Testis (tissue), 2 donors: ENCODE results near the gene SOX14.

Source experiments
- POLR2A ChIP-seq: fragments of 450-650 bp; IDR thresholded peaks from one replicate; pipeline ENCODE4 v1.6.1; 2017; ENCODE audit warnings: antibody characterized with exemption, mild to moderate bottlenecking, moderate library complexity
- TF ChIP-seq, protein P1 (sequence below), 3 experiments: fragments of 450-650 bp in 2 of 3; fragments of 200-600 bp in 1 of 3; sonication (generic) in 1 of 3; IDR thresholded peaks; one replicate each; pipeline ENCODE4 v1.5.1; 2016 to 2019; ENCODE audit warnings: antibody characterized with exemption in 3 of 3, mild to moderate bottlenecking in 2 of 3, moderate library complexity in 1 of 3

GRCh38 chr3:137764001-137764433 is at the start of gene SOX14:
- TF ChIP-seq, protein P1, sequence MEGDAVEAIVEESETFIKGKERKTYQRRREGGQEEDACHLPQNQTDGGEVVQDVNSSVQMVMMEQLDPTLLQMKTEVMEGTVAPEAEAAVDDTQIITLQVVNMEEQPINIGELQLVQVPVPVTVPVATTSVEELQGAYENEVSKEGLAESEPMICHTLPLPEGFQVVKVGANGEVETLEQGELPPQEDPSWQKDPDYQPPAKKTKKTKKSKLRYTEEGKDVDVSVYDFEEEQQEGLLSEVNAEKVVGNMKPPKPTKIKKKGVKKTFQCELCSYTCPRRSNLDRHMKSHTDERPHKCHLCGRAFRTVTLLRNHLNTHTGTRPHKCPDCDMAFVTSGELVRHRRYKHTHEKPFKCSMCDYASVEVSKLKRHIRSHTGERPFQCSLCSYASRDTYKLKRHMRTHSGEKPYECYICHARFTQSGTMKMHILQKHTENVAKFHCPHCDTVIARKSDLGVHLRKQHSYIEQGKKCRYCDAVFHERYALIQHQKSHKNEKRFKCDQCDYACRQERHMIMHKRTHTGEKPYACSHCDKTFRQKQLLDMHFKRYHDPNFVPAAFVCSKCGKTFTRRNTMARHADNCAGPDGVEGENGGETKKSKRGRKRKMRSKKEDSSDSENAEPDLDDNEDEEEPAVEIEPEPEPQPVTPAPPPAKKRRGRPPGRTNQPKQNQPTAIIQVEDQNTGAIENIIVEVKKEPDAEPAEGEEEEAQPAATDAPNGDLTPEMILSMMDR (IDR thresholded peaks at IDR 0.05): no peak
- TF ChIP-seq POLR2A: no peak
